ENCODE measurements around the gene TRPM5.

Gene TRPM5

DNA sequence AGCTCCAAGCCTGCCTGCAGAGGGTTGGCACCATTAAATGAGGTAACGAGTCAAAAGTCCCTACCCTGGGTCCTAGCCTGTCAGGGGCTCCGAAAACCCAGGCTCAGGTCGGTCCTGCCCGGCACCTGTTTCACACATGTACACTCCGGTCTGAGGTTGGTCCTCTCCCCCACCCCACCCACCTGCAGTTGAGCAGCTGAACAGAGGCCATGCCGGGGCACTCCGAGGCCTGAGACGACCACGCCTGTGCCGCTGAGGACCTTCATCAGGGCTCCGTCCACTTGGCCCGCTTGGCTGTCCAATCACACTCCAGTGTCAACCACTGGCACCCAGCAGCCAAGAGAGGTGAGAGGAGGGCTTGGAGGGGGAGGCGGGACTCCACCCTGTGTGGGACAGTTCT lies 42.2 kb downstream of the TRPM5 start:
- no peak for DNase-seq

DNA sequence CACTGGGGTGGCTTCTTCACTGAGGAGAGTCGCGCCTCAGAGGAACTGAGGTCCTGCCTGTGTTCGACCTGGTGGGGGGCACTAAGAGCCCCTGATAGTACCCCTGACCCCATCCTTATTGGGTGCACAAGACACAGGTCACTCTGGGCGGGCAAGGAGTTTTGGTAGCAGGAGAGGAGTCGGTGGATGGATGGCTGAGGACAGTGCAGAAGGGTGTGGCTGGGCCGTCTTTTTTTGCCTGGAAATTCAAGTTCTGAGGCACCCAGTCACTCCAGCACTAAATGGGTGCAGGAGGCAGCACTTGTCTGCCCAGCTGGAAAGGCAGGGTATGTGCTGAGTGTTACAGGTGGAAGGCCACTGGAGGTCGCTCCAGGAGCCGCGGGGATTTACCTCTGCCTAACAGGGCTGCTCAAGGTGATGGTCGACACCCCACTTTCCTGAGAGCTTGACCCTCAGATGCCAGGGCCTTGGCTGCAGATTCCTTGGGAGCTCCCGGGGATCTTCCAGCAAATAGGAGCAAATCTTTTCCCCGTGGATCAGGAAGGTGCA lies 42.8 kb downstream of the TRPM5 start:
- no peak for DNase-seq

DNA sequence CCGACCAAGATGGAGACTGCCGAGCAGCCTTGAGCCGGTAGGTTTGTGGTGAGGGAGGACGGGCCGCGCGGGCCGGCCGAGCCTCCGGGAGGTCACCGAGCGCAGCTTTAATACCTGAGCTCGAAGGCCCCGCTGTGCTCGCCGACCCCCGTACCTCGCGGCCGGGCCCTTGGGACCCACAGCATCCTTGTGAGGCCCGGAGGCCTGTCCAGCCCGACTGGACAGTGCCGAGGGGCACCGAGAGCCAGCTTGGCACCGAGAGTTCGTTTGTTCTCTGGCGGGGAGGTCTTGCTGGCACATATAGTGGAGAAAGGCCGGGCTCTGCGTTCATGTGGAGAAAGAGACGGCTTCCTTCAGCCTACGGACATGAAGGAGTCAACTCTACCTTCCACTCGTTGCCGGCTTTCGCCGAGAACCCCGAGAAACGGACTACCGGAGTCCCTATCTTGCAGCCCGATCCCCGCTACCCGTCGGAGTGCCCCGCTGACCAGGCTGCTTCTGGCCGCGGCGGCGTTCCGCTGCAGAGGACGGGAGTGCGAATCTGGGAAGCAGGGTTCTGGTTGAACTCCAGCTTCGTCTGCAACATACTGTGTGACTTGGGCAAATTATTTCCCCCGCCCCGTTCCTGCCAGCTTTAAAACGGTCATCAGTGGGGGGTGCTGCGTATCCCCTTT lies 43.4 kb downstream of the TRPM5 start:
- DNase-seq, result no peak

DNA sequence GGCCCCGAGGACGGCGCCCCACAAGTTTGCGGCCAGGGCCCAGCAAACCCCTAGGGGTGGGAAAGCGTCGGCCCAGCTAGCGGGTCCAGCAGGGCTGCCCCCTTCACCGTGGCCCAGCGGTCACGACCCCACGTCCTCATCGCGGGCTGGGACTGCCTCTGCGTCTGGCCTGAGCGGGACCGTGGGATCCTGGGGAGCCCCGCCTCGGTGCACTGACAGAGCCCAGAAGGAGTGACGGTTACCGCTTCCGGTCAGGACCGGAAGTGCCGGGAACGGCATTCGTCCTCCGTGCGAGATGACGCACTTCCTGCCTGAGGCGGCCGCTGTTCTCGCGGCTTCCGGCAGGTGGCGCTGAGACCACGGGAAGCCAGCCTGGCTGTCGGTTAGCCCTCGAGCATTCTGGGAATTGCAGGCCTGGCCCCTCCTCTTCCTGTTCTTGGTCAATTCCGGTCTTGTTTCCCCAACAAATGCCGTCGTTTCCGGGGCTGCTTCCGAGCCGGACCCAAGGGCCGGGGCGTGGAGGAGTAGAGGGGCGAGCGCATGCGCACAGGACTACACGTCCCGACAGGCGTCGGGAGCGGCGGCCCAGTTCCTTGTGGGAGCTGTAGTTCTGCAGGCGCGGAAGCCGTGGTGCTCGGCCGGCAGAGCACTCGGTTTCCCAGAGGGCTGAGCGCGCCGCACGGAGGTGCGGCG lies 44.1 kb downstream of the TRPM5 start, which contains the start of gene TSSC4:
TSS of gene TSSC4 (plus strand) at position 682 of the 693 bp plus-strand sequence. CDS start 1,884 bp downstream, outside the sequence.
- DNase-seq, result peak; percentile 100

DNA sequence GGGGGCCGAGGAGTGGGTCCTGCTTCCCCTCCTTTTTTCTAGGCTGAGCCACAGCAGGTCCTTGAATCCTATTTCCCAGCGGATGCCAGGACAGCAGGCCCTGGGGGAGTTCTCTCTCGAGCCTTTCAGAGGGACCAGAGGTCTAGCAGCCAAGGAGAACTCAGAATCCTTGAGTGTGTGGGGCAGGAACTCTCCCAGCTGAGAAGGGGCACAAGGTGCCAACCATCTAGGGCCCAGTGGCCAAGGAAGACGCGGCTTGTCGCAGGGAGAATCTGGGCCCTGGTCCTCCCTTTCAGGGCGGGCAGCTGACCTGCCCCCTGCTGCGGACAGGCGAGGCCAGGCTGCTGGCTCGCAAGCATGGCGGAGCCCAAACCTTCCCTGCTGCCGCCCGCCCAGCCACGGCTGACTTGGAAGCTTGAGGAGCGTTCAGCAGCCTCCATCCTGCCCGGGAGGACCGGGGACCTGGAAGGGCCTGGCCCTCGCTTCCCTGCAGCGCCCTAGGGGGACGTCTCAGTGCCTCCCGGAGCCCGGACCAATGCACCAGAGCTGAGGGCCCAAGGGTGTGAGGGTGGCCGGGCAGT lies 44.7 kb downstream of the TRPM5 start:
- DNase-seq, result no peak

DNA sequence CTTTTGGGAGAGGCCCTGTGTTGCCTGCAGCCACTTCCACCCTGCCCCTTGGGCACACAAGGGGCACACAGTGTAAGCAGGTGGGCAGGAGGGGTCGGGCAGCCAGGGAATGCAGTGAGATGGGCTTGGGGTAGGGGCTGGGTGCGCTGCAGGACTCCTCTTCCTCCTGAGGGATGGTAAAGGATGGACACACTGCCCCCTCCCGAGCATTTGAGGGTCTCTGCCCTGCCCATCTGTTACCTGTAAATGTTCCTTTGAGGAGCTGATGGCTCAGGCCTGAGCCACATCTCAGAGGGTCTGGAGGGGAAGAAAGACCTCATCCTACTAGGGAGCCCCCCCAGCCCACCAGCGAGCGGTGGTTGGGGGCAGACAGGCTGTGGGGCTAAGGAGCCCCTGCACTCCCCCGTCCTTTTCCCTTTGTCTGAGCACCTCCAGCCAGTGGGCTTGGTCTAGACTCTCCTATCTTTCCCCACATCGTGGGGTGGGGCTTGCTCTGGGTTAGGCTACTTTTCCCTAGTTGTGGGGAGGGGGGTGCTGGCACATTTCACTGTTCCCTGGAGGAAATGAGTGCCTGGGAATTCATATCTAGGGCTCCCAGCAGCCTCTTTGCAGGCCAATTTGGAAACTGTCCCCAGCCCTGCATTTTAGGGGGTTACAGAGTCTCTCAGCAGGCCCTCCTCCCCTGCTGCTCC lies 45.5 kb downstream of the TRPM5 start:
- no peak for DNase-seq

DNA sequence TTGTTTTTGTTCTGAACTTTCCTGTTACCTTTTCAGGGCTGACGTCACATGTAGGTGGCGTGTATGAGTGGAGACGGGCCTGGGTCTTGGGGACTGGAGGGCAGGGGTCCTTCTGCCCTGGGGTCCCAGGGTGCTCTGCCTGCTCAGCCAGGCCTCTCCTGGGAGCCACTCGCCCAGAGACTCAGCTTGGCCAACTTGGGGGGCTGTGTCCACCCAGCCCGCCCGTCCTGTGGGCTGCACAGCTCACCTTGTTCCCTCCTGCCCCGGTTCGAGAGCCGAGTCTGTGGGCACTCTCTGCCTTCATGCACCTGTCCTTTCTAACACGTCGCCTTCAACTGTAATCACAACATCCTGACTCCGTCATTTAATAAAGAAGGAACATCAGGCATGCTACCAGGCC lies 47.3 kb downstream of the TRPM5 start:
- DNase-seq, result no peak

DNA sequence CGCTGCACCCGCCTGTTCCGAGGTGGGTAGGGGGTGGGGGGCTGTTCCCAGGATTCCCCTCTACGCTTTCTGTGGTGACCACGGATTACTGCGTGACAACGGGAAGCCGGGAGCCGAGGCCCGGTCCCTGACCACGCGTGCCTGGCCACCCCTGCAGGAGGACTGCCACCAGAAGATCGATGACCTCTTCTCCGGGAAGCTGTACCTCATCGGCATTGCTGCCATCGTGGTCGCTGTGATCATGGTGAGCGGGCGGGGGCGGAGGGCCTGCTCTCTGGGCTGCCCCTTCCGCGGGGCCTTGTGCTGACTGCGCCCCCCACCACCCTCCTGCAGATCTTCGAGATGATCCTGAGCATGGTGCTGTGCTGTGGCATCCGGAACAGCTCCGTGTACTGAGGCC lies 47.8 kb downstream of the TRPM5 start:
- no peak for DNase-seq

DNA sequence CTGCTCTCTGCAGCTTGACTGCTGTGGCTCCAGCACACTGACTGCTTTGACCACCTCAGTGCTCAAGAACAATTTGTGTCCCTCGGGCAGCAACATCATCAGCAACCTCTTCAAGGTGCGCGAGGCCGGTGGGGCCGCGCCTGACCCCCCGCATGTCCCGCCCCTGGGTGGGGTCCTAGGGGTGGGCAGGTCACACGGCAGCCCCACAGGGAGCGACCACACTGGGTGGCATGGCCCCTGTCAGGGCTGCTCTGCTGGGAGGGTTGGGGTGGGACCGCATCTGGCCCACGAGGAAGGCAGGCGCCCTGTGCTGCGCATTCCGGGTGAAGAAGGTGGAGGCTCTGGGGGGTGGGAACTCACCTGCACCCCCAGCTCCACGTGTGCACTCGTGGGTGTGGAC lies 48.5 kb downstream of the TRPM5 start:
- DNase-seq, result no peak

DNA sequence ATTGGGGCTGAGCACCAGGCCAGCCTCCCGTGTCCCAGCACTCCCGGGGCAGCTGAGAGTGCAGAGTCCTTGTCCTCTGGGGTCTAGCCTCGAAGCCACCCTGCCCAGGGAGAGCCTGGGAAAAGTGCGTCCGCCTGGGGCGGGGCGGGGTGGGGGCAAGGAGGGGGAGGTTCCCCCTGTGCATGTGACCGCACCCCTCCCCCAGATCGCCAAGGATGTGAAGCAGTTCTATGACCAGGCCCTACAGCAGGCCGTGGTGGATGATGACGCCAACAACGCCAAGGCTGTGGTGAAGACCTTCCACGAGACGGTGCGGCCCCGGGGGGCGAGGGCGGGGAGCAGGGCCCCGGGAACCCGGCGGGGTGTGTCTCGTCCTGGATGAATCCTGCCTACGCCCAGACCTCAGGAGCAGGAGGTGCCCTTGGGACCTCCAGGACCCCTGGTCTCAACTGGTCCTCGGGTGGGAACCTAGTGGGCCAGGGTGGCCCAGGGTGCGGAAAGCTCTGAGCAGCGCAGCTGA lies 49.0 kb downstream of the TRPM5 start:
- DNase-seq, result no peak

DNA sequence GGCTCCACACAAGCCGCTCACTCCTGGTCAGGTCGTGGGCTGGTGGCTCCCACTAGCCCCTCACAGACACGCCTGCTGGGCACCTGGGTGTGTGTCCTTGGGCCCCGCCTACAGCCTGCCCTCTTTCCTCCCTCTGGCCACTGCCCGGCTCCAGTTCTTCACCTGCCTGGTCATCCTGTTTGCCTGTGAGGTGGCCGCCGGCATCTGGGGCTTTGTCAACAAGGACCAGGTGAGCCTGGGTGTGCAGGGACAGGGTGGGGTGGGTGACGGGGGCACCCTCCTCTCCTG lies 49.6 kb downstream of the TRPM5 start:
- no peak for DNase-seq

All from stimulated activated CD4-positive, alpha-beta T cell treated with anti-CD3 and anti-CD28 coated beads, Interleukin-1b, Interleukin-23, amount 100 ng/mL, for 48 hours (primary cell).